ENCODE results near the gene EDN1.

EDN1 gene

GRCh38 chr6:12266571-12266970, 23.6 kb upstream of the EDN1 start:
- DNase-seq (ENCODE audit: extremely low spot score, insufficient read length, low read depth) (no peak), FAIRE-seq (no peak)

- no peak for FAIRE-seq
- DNase-seq (ENCODE audit: extremely low spot score, insufficient read length, low read depth) = no peak
These were observed 21.1 kb upstream of the EDN1 start for GRCh38 chr6:12269110-12269509.

- FAIRE-seq (peak; percentile 52), DNase-seq (ENCODE audit: extremely low spot score, insufficient read length, low read depth) (no peak)
These were observed 19.5 kb upstream of the EDN1 start for GRCh38 chr6:12270551-12271230.

GRCh38 chr6:12271594-12271993, 18.6 kb upstream of the EDN1 start:
- FAIRE-seq = no peak
- DNase-seq (ENCODE audit: extremely low spot score, insufficient read length, low read depth) = no peak

GRCh38 chr6:12271997-12272396, 18.2 kb upstream of the EDN1 start:
- no peak for FAIRE-seq

GRCh38 chr6:12275107-12275506, 15.1 kb upstream of the EDN1 start:
- FAIRE-seq (no peak), DNase-seq (ENCODE audit: extremely low spot score, insufficient read length, low read depth) (no peak)

More at GRCh38 chr6:12271997-12272396, 18.2 kb upstream of the EDN1 start:
- DNase-seq (ENCODE audit: extremely low spot score, insufficient read length, low read depth) = no peak

GRCh38 chr6:12276930-12277315, 13.2 kb upstream of the EDN1 start:
- DNase-seq (ENCODE audit: extremely low spot score, insufficient read length, low read depth) (no peak), FAIRE-seq (no peak)

- FAIRE-seq (no peak), DNase-seq (ENCODE audit: extremely low spot score, insufficient read length, low read depth) (no peak)
These were observed 12.8 kb upstream of the EDN1 start for GRCh38 chr6:12277386-12277785.

GRCh38 chr6:12278915-12279314, 11.2 kb upstream of the EDN1 start:
- FAIRE-seq = no peak
- DNase-seq (ENCODE audit: extremely low spot score, insufficient read length, low read depth) = no peak

- FAIRE-seq (peak; percentile 47), DNase-seq (ENCODE audit: extremely low spot score, insufficient read length, low read depth) (no peak)
These were observed 10.7 kb upstream of the EDN1 start for GRCh38 chr6:12279322-12280091.

- FAIRE-seq = no peak
These were observed 9.7 kb upstream of the EDN1 start for GRCh38 chr6:12280458-12280857.

GRCh38 chr6:12280902-12281301, 9.3 kb upstream of the EDN1 start:
- DNase-seq (ENCODE audit: extremely low spot score, insufficient read length, low read depth) = no peak
- FAIRE-seq = no peak

More at GRCh38 chr6:12280458-12280857, 9.7 kb upstream of the EDN1 start:
- DNase-seq (ENCODE audit: extremely low spot score, insufficient read length, low read depth) = no peak

GRCh38 chr6:12283904-12284303, 6.3 kb upstream of the EDN1 start:
- FAIRE-seq (no peak), DNase-seq (ENCODE audit: extremely low spot score, insufficient read length, low read depth) (no peak)

GRCh38 chr6:12286373-12287110, 3.6 kb upstream of the EDN1 start:
- FAIRE-seq = no peak
- no peak for DNase-seq (ENCODE audit: extremely low spot score, insufficient read length, low read depth)

- DNase-seq (ENCODE audit: extremely low spot score, insufficient read length, low read depth) (no peak), FAIRE-seq (no peak)
These were observed 1.9 kb upstream of the EDN1 start for GRCh38 chr6:12288211-12288618.

- DNase-seq (ENCODE audit: extremely low spot score, insufficient read length, low read depth) (no peak), FAIRE-seq (no peak)
These were observed 1.2 kb upstream of the EDN1 start for GRCh38 chr6:12288914-12289313.

GRCh38 chr6:12289365-12289919, 719 bp upstream of the EDN1 start:
- FAIRE-seq (peak; percentile 80), DNase-seq (ENCODE audit: extremely low spot score, insufficient read length, low read depth) (peak; percentile 47)

- no peak for DNase-seq (ENCODE audit: extremely low spot score, insufficient read length, low read depth)
- no peak for FAIRE-seq
These were observed 1.1 kb downstream of the EDN1 start for GRCh38 chr6:12291071-12291838.

GRCh38 chr6:12291839-12292604, 1.9 kb downstream of the EDN1 start:
- FAIRE-seq (no peak), DNase-seq (ENCODE audit: extremely low spot score, insufficient read length, low read depth) (no peak)
